ENCODE data around the gene PROSER2. TPM values are rescaled to one million over a fixed set of nuclear protein-coding genes. Genes with fewer than 3 reads are reported as not detected.

The PROSER2 gene
- total and polyA plus RNA-seq, 2 of the 13 experiments (the other 11 are each of a cell fraction or from before 2014, with no cell fraction given) = 6.9 to 7.7 TPM

DNA sequence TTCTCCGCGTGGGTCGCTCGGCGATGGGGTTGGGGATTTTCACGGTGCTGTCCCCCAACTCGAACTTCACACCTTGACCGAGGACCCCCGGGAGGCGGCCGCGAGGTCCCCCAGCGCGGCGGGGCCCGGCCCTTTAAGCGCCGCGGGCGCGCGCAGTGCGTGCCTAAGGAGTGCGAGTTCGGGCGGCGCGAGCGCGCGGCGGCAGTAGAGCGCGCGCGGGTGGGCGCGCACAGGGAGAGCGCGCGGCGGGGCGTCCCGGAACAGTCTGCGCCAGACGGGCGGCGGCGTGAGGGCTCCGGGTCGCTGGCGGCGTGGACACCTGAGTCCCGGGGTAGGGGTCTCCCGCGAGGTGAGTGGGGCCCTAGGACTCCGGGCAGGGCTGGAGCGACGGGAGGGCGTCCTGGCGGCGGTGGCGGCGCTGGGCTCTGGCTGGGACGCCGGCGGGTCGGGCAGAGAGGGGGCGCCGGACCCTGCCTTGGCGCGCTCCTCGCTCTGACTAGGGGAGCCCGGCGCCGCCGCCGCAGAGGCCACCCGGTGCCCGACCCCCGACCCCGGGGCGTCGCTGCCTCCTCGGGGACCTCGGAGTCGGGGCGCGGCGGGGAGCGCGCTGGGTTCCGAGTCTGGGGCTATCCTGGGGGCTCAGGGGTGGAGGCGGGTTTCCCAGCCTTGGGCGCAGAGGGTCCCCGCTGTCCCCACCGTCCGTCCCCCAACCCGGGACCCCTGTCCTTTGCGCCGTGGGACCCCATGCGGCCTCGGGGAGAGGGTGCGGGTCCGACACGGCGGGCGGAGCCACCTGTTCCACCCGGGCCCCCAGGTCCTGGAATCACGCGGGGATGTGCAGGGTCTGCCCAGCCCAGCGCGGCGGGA lies at the start of gene PROSER2 (continued):
- TF ChIP-seq AGO1 (IDR thresholded peaks at IDR 0.05; ENCODE audit: low read depth, low read length, poor library complexity, severe bottlenecking) (no peak), ZNF276 (CRISPR knock-in tag; IDR thresholded peaks at IDR 0.05; ENCODE audit: low read depth) (no peak), BORCS8-MEF2B (CRISPR knock-in tag; IDR thresholded peaks at IDR 0.05) (no peak), MIER2 (CRISPR knock-in tag; IDR thresholded peaks at IDR 0.05) (no peak), HOXA7 (CRISPR knock-in tag; IDR thresholded peaks at IDR 0.05) (no peak), YEATS4 (CRISPR knock-in tag; IDR thresholded peaks at IDR 0.05; ENCODE audit: borderline replicate concordance) (peak; percentile 46; the same call in 1 of the 2 replicates), ZFP36L2 (CRISPR knock-in tag; IDR thresholded peaks at IDR 0.05) (no peak), ZNF883 (CRISPR knock-in tag; IDR thresholded peaks at IDR 0.05; ENCODE audit: not compliant biosample characterization) (peak; percentile 52), NFIC (IDR thresholded peaks at IDR 0.05; ENCODE audit: low read length) (no peak), STAT5B (CRISPR knock-in tag; IDR thresholded peaks at IDR 0.05) (no peak), ZNF674 (CRISPR knock-in tag; IDR thresholded peaks at IDR 0.05; ENCODE audit: low read depth) (no peak), ZFP1 (CRISPR knock-in tag; IDR thresholded peaks at IDR 0.05) (no peak), ZNF501 (CRISPR knock-in tag; IDR thresholded peaks at IDR 0.05) (peak; percentile 64), ZZZ3 (CRISPR knock-in tag; IDR thresholded peaks at IDR 0.05; ENCODE audit: borderline replicate concordance) (no peak), GMEB1 (CRISPR knock-in tag; IDR thresholded peaks at IDR 0.05; ENCODE audit: borderline replicate concordance) (no peak), ISL2 (CRISPR knock-in tag; IDR thresholded peaks at IDR 0.05) (no peak), ZFP36 (IDR thresholded peaks at IDR 0.05; ENCODE audit: borderline replicate concordance, low read depth, low read length, partially characterized antibody) (peak; percentile 70), JARID2 (CRISPR knock-in tag; IDR thresholded peaks at IDR 0.05; ENCODE audit: insufficient replicate concordance) (no peak), SNAI1 (CRISPR knock-in tag; IDR thresholded peaks at IDR 0.05; ENCODE audit: borderline replicate concordance) (no peak), MAF1 (CRISPR knock-in tag; IDR thresholded peaks at IDR 0.05; ENCODE audit: borderline replicate concordance) (no peak), DDIT3 (CRISPR knock-in tag; IDR thresholded peaks at IDR 0.05) (no peak), ZBTB38 (CRISPR knock-in tag; IDR thresholded peaks at IDR 0.05) (no peak), THYN1 (CRISPR knock-in tag; IDR thresholded peaks at IDR 0.05; ENCODE audit: borderline replicate concordance, low read depth) (no peak)
- TF ChIP-seq, protein P1, sequence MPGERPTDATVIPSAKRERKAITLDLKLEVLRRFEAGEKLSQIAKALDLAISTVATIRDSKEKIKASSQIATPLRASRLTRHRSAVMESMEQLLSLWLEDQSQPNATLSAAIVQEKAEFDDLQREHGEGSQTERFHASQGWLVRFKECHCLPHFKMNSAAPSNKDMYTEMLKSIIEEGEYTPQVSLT (CRISPR knock-in tag; IDR thresholded peaks at IDR 0.05; ENCODE audit: borderline replicate concordance, low read depth) = no peak
- TF ChIP-seq, protein P2, sequence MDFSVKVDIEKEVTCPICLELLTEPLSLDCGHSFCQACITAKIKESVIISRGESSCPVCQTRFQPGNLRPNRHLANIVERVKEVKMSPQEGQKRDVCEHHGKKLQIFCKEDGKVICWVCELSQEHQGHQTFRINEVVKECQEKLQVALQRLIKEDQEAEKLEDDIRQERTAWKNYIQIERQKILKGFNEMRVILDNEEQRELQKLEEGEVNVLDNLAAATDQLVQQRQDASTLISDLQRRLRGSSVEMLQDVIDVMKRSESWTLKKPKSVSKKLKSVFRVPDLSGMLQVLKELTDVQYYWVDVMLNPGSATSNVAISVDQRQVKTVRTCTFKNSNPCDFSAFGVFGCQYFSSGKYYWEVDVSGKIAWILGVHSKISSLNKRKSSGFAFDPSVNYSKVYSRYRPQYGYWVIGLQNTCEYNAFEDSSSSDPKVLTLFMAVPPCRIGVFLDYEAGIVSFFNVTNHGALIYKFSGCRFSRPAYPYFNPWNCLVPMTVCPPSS (IDR thresholded peaks at IDR 0.05) = no peak

Measured in HepG2 (cell line).